ENCODE data around the gene ROGDI.

- TF ChIP-seq, protein P1, sequence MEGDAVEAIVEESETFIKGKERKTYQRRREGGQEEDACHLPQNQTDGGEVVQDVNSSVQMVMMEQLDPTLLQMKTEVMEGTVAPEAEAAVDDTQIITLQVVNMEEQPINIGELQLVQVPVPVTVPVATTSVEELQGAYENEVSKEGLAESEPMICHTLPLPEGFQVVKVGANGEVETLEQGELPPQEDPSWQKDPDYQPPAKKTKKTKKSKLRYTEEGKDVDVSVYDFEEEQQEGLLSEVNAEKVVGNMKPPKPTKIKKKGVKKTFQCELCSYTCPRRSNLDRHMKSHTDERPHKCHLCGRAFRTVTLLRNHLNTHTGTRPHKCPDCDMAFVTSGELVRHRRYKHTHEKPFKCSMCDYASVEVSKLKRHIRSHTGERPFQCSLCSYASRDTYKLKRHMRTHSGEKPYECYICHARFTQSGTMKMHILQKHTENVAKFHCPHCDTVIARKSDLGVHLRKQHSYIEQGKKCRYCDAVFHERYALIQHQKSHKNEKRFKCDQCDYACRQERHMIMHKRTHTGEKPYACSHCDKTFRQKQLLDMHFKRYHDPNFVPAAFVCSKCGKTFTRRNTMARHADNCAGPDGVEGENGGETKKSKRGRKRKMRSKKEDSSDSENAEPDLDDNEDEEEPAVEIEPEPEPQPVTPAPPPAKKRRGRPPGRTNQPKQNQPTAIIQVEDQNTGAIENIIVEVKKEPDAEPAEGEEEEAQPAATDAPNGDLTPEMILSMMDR (IDR thresholded peaks at IDR 0.05): no peak
- TF ChIP-seq EZH2 (IDR thresholded peaks at IDR 0.05; ENCODE audit: borderline replicate concordance, insufficient read depth, low read depth, low read length, poor library complexity, severe bottlenecking): no peak
Observed at GRCh38 chr16:4788489-4788889, 13.9 kb downstream of the ROGDI start.
